Measurements from ENCODE around the gene GLMN.
"Not testable (repeated sequence)": the region's sequence is repeated elsewhere in the genome, so short reads cannot be mapped to it uniquely, and the experiment has no call there.

DNA sequence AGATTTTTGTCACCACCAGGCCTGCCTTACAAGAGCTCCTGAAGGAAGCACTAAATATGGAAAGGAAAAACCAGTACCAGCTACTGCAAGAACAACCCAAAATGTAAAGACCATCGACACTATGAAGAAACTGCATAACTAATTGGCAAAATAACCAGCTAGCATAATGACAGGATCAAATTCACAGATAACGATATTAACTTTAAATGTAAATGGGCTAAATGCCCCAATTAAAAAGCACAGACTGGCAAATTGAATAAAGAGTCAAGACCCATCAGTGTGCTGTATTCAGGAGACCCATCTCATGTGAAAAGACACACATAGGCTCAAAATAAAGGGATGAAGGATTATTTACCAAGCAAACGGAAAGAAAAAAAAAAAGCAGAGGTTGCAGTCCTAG lies 44.1 kb downstream of the GLMN start:
- TF ChIP-seq CTCF (IDR thresholded peaks at IDR 0.05; ENCODE audit: low read depth, low read length, poor library complexity, severe bottlenecking); EZH2phosphoT487 (IDR thresholded peaks at IDR 0.05; ENCODE audit: borderline replicate concordance, low read length): not testable (repeated sequence)

Data from DOHH2 (cell line).